Measurements from ENCODE around the gene AKAP1. TPM values are rescaled to one million over a fixed set of nuclear protein-coding genes. Genes with fewer than 3 reads are reported as not detected.
A peak's percentile ranks its signal among the peaks of the same experiment; 100 is the strongest.

Gene AKAP1
- total and polyA plus RNA-seq, 2 experiments from 2014 or later: 8.6 to 10.7 TPM

DNA sequence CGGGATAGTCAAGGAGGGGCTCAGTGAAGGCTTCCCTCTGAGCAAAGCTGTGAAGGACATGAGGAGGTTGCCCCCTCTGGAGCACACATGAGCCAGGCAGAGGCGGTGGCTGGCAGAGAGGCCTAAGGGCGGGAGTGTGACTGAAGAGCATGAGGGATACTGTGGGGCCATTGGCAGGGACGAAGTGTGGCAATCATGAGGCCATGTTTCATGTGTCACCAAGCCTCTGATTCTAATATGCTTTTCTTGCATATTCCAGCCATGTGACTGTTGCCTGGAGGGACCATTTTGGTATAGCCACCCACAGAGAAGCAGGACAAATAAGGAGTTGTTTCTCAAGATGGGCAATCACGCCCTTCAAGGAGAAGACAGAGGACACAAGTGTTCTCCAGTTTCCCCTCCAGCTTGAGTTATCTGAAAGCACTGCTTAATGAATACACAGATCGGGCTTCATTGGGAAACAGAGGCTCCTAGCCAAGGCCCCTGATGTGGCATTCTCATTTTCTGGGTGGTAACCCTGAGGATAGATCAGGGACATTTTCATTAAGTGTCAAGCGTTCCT, 68.0 kb downstream of the AKAP1 start:
- no peaks in the 10 kb centered on the region for H3K79me2 ChIP-seq (ENCODE audit: insufficient read depth)
- no peak overlapping the region for H3K9ac ChIP-seq
- DNase-seq: no peak
- no peaks in the 10 kb centered on the region for H3K27me3 ChIP-seq (replicated peaks; ENCODE audit: insufficient read depth)
- H4K20me1 ChIP-seq (ENCODE audit: insufficient read depth): no peaks in the 10 kb centered on the region
- H3K36me3 ChIP-seq (ENCODE audit: low read depth): no peaks in the 10 kb centered on the region
- WGBS, 2 experiments (ENCODE audit: low coverage in 1 of 2, low lambda C conversion rate in 2 of 2, missing lambda C conversion rate in 2 of 2): 26 to 36% methylated on average over 7 of the region's 7 CpGs
- H3K4me2 ChIP-seq (ENCODE audit: unreplicated experiment): no peak overlapping the region
- TF ChIP-seq EZH2phosphoT487 (IDR thresholded peaks at IDR 0.05; ENCODE audit: insufficient read depth, low read depth): no peak
- no peaks in the 10 kb centered on the region for H3K9me3 ChIP-seq (ENCODE audit: low read depth)
- H3K9me2 ChIP-seq (ENCODE audit: insufficient read depth): no peaks in the 10 kb centered on the region
- no peaks in the 10 kb centered on the region for H3F3A ChIP-seq (ENCODE audit: insufficient read depth)
- peaks cover under 1% of the 10 kb centered on the region; the same call in 1 of the 2 replicates for H3K4me1 ChIP-seq (ENCODE audit: insufficient read depth)
- no peak overlapping the region for H2AFZ ChIP-seq
- in situ Hi-C loops (cut with MboI): no loop called here
- no peak overlapping the region for H3K27ac ChIP-seq
- no peak overlapping the region for H3K4me3 ChIP-seq

- Histone ChIP-seq H4K20me1 (ENCODE audit: insufficient read depth) (no peaks in the 10 kb centered on the region), H3K9me2 (ENCODE audit: insufficient read depth) (no peaks in the 10 kb centered on the region), H3K4me3 (no peak overlapping the region), H3K79me2 (ENCODE audit: insufficient read depth) (no peaks in the 10 kb centered on the region), H3K36me3 (ENCODE audit: low read depth) (no peaks in the 10 kb centered on the region), H3K27me3 (replicated peaks; ENCODE audit: insufficient read depth) (no peaks in the 10 kb centered on the region), H3K9me3 (ENCODE audit: low read depth) (no peaks in the 10 kb centered on the region), H2AFZ (no peak overlapping the region), H3K4me2 (ENCODE audit: unreplicated experiment) (no peak overlapping the region), H3K27ac (no peak overlapping the region), H3F3A (ENCODE audit: insufficient read depth) (no peaks in the 10 kb centered on the region), H3K9ac (no peak overlapping the region), H3K4me1 (ENCODE audit: insufficient read depth) (peaks cover 9% of the 10 kb centered on the region; the same call in 1 of the 2 replicates)
- in situ Hi-C loops (cut with MboI): no loop called here
- no peak for DNase-seq
- TF ChIP-seq EZH2 (IDR thresholded peaks at IDR 0.05; ENCODE audit: insufficient read depth, poor library complexity, severe bottlenecking) (no peak), EZH2phosphoT487 (IDR thresholded peaks at IDR 0.05; ENCODE audit: insufficient read depth, low read depth) (no peak)
- 4 to 8% methylated on average over 2 of the region's 2 CpGs for WGBS, 2 experiments (ENCODE audit: low coverage in 1 of 2, low lambda C conversion rate in 2 of 2, missing lambda C conversion rate in 2 of 2)
These were observed 69.9 kb downstream of the AKAP1 start for GRCh38 chr17:57154921-57155320.

- peak; percentile 37 for DNase-seq
- H3K27me3 ChIP-seq (replicated peaks; ENCODE audit: insufficient read depth): no peaks in the 10 kb centered on the region
- peaks cover 9% of the 10 kb centered on the region; the same call in 1 of the 2 replicates for H3K4me1 ChIP-seq (ENCODE audit: insufficient read depth)
- no peaks in the 10 kb centered on the region for H3K9me2 ChIP-seq (ENCODE audit: insufficient read depth)
- no peak for TF ChIP-seq EZH2 (IDR thresholded peaks at IDR 0.05; ENCODE audit: insufficient read depth, poor library complexity, severe bottlenecking)
- no peak for TF ChIP-seq EZH2phosphoT487 (IDR thresholded peaks at IDR 0.05; ENCODE audit: insufficient read depth, low read depth)
- H3K9ac ChIP-seq: no peak overlapping the region
- 26 to 39% methylated on average over 4 of the region's 4 CpGs for WGBS, 2 experiments (ENCODE audit: low coverage in 1 of 2, low lambda C conversion rate in 2 of 2, missing lambda C conversion rate in 2 of 2)
- no peaks in the 10 kb centered on the region for H4K20me1 ChIP-seq (ENCODE audit: insufficient read depth)
- H3K4me2 ChIP-seq (ENCODE audit: unreplicated experiment): no peak overlapping the region
- no peaks in the 10 kb centered on the region for H3K9me3 ChIP-seq (ENCODE audit: low read depth)
- no peak overlapping the region for H2AFZ ChIP-seq
- no peaks in the 10 kb centered on the region for H3K79me2 ChIP-seq (ENCODE audit: insufficient read depth)
- in situ Hi-C loops (cut with MboI): no loop called here
- H3K4me3 ChIP-seq: no peak overlapping the region
- no peak overlapping the region for H3K27ac ChIP-seq
- no peaks in the 10 kb centered on the region for H3K36me3 ChIP-seq (ENCODE audit: low read depth)
- no peaks in the 10 kb centered on the region for H3F3A ChIP-seq (ENCODE audit: insufficient read depth)
These were observed 73.3 kb downstream of the AKAP1 start for GRCh38 chr17:57158325-57158724.

GRCh38 chr17:57158795-57159194, 73.7 kb downstream of the AKAP1 start:
- Histone ChIP-seq H3K27me3 (replicated peaks; ENCODE audit: insufficient read depth) (no peaks in the 10 kb centered on the region), H3K9me2 (ENCODE audit: insufficient read depth) (no peaks in the 10 kb centered on the region), H3K79me2 (ENCODE audit: insufficient read depth) (no peaks in the 10 kb centered on the region), H3K9me3 (ENCODE audit: low read depth) (no peaks in the 10 kb centered on the region), H3K4me1 (ENCODE audit: insufficient read depth) (peaks cover 9% of the 10 kb centered on the region; the same call in 1 of the 2 replicates), H3K36me3 (ENCODE audit: low read depth) (no peaks in the 10 kb centered on the region), H3K27ac (no peak overlapping the region), H2AFZ (no peak overlapping the region), H3F3A (ENCODE audit: insufficient read depth) (no peaks in the 10 kb centered on the region), H3K9ac (no peak overlapping the region), H3K4me2 (ENCODE audit: unreplicated experiment) (no peak overlapping the region), H3K4me3 (no peak overlapping the region), H4K20me1 (ENCODE audit: insufficient read depth) (no peaks in the 10 kb centered on the region)
- in situ Hi-C loops (cut with MboI): no loop called here
- no peak for DNase-seq
- 38 to 41% methylated on average over 1 of the region's 1 CpG for whole genome bisulfite sequencing, 2 experiments (ENCODE audit: low coverage in 1 of 2, low lambda C conversion rate in 2 of 2, missing lambda C conversion rate in 2 of 2)
- TF ChIP-seq EZH2 (IDR thresholded peaks at IDR 0.05; ENCODE audit: insufficient read depth, poor library complexity, severe bottlenecking) (no peak), EZH2phosphoT487 (IDR thresholded peaks at IDR 0.05; ENCODE audit: insufficient read depth, low read depth) (no peak)
